C4-2B (cell line): ENCODE data around the gene DAB1.

Experiments
- ZFX ChIP-seq: fragments of 450-650 bp; IDR thresholded peaks from 2 replicates; pipeline ENCODE4 v1.6.1; 2017
- TF ChIP-seq, protein P1 (sequence below): fragments of 450-650 bp; conservative IDR thresholded peaks from 2 replicates; pipeline ENCODE4 v1.5.1; 2017; ENCODE audit warnings: mild to moderate bottlenecking

DNA sequence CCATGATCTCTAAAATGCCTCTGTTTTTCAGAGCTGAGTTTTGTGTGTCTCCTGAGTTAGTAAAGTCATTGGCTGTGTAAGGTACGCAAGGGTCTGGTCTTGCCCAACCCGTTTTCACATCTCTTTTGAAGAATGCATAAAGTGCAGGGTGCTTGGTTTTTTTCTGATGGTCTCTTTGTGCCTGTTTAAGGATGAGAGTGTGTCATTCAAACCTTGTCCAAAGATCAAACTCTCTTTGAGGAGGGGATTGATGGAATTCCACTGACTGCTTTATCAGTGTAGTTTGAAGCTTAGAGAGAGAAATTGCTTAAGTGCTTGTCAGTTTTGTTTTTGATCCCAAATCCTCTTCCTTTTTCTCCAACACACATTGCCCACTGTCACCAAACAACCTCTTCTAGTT, 438.0 kb downstream of the DAB1 start:
- TF ChIP-seq, protein P1, sequence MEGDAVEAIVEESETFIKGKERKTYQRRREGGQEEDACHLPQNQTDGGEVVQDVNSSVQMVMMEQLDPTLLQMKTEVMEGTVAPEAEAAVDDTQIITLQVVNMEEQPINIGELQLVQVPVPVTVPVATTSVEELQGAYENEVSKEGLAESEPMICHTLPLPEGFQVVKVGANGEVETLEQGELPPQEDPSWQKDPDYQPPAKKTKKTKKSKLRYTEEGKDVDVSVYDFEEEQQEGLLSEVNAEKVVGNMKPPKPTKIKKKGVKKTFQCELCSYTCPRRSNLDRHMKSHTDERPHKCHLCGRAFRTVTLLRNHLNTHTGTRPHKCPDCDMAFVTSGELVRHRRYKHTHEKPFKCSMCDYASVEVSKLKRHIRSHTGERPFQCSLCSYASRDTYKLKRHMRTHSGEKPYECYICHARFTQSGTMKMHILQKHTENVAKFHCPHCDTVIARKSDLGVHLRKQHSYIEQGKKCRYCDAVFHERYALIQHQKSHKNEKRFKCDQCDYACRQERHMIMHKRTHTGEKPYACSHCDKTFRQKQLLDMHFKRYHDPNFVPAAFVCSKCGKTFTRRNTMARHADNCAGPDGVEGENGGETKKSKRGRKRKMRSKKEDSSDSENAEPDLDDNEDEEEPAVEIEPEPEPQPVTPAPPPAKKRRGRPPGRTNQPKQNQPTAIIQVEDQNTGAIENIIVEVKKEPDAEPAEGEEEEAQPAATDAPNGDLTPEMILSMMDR = no peak
- TF ChIP-seq ZFX = no peak
